HG03342 (cell line): ENCODE results near the gene RNF224.

Experiments
- ATAC-seq: cut with Tn5 transposase; IDR thresholded peaks from one replicate; pipeline ENCODE4 v1.9.1; 2021; ENCODE audit warnings: mild to moderate bottlenecking, moderate library complexity; ENCODE audit not compliant: unreplicated experiment

Gene RNF224

GRCh38 chr9:137213160-137214060 is 13.9 kb upstream of the RNF224 start:
- no peak for ATAC-seq

DNA sequence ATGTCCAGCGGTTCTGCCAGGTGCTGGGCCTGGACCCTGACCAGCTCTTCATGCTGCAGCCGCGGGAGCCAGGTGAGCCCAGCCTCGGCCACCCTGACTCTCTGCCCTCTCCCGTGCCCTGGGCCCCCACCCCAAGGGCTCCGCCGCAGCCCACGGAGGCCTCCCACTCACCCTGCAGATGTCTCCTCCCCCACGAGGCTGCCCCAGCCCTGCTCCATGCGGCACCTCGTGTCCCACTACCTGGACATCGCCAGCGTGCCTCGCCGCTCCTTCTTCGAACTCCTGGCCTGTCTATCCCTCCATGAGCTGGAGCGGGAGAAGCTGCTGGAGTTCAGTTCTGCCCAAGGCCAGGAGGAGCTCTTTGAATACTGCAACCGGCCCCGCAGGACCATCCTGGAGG is 12.7 kb upstream of the RNF224 start:
- ATAC-seq: no peak

DNA sequence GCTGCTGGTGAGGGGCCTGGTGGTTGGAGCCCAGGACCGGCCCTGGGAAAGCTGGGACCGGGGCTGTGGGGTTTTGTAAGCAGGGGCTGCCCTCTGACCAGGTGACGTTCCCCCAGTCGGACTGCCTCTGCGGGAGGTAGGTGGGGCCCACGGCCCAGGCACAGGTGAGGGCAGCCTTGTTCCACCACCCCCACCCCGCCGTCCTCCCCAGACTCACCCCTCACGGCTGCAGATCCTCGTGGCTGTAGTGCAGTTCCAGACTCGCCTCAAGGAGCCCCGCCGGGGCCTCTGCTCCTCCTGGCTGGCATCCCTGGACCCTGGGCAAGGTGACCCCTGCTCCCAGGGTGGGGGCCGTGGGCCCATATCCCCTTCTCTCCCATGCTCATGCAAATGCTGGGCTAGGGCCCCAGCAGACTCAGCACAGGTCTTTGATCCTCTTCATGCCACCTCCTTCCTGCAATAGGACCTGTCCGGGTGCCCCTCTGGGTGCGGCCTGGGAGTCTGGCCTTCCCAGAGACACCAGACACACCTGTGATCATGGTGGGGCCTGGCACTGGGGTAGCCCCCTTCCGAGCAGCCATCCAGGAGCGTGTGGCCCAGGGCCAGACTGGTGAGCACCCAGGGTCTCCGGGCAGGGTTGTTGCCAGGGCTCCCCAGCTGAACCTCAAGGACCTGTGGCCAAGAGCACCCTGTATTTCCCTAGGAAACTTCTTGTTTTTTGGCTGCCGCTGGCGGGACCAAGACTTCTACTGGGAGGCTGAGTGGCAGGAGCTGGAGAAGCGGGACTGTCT is 11.9 kb upstream of the RNF224 start:
- no peak for ATAC-seq

DNA sequence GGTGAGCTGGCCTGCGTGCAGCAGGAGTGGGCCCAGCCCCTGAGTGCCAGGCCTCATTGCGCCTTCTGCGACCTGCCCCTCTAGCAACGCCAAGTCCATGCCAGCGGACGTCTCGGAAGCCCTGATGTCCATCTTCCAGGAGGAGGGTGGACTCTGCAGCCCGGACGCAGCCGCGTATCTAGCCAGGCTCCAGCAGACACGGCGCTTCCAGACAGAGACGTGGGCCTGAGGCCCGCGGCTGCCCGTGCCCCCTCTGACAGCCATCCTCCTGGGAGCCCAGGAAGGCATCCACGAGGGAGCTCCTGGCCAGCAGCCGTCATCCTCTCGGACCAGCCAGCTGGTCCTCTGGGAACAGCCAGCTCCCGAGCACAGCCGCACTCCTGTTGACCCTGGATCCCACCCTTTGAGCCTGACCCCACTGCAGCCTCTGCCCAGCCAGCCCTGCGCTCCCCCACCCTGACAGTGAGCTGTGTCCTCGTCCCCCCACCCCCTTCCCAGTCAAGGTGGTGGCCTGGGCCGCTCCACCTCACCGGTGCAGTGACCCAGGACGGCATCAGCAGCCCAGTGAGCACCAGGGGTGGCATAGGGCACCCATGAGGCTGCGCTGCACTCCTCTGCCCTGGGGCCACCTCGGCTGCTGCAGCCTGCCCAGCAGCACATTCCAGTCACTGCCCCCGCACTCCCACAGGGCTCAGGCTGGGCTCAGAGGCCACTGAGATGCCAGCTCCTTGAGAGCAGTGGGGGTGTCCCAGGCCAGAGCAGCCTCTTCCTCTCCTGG is 10.9 kb upstream of the RNF224 start:
- no peak for ATAC-seq

DNA sequence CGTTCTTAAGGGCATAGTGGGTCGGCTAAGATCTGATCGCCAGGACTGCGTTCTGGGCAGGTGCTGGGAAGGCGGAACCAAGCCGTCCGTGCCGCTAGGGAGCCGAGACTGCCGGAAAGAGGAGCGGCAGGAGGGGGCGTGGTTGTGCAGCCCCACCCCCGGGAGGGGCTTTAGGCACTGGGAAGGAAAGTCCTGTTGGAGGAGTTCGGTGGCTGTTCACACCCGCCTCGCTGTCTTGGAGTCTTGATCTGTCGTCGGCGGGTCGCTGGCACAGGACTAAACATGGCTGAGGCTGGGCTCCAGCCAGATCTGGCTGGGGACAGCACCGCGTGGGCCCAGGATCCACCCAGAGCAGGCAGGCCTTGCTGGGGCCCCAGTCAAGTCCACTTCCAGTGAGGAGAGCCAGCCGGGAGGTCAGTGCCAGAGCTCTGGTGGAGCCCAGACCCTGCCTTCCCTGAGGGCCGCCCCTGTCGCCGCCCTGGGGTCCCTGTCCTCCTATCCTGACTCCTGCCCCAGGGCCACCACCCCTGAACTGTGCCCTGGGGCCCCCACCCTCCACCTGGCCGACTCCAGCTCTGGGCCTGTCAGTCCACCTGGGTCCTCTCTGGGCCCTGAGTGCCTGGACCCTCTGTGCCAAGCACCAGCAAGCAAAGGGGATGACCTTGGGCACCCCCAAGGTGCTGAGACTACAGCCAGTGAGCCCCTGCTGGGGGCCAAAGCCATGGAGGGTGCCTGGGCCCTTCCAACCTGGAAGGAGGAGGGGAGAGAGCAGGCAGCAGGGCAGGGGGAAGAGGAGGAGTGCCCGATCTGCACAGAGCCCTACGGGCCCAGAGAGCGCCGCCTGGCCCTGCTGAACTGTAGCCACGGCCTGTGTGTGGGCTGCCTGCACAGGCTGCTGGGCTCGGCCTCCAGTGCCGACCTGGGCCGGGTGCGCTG is 9.8 kb upstream of the RNF224 start:
- ATAC-seq: no peak

- ATAC-seq: no peak
These were observed 9.0 kb upstream of the RNF224 start for GRCh38 chr9:137218212-137218753.

- no peak for ATAC-seq
These were observed 8.5 kb upstream of the RNF224 start for GRCh38 chr9:137218754-137219271.

GRCh38 chr9:137219757-137220316 is 7.5 kb upstream of the RNF224 start:
- ATAC-seq: no peak

DNA sequence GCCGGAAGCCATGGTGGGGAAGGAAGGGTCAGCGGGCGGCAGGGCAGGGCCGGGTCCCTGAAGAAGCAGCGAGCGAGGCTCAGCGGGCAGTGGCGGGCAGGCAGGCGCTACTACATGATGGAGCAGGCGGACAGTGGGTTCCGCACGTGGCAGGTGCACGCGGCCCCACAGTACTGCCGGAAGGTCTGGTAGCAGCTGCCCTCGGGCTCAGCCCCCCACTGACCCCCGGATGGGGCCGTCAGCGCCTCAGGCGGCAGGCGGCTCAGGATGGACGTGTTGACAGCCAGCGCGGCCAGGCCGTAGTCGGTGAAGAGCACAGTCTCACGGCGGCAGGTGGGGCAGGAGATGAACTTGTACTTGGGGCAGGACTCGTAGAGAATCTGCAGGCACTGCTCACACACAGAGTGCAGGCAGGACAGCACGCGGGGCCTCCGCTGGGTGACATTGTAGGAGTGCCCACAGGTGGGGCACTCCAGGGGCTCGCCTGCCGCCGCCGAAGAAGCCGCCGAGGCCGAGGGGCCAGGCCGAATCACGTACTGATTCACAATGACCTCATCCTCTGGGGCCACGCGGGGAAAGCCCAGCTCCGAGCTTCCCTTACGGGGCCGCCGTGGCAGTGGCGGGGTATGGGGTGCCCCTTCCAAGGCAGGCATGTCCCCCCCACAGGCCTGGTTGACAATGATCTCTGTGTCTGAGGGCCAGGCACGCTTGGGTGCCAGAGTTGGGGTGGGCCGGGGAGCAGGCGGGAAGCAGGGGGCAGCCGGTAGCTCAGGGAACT is 6.8 kb upstream of the RNF224 start:
- ATAC-seq: no peak

DNA sequence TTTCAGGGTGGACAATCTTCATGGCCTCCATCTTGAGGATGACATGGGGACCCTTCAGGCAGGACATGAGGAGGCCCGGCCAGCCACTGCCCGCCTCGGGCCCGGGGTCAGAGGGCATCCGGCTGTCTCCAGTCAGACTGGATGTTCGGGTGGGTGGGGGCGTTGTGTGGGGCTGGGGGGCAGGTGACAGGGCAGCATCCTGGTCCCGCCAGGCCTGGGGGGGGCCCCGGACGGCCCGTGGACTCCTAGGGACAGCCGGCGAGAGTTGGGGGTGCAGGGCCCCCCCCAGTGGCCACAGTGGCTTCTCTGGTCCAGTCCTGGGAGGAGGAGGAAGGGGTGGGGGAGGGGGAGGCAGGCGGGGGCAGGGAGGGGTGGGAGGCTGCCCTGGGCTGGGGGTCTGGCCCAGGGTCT is 6.2 kb upstream of the RNF224 start:
- no peak for ATAC-seq

GRCh38 chr9:137221506-137222111 is 5.7 kb upstream of the RNF224 start:
- no peak for ATAC-seq

DNA sequence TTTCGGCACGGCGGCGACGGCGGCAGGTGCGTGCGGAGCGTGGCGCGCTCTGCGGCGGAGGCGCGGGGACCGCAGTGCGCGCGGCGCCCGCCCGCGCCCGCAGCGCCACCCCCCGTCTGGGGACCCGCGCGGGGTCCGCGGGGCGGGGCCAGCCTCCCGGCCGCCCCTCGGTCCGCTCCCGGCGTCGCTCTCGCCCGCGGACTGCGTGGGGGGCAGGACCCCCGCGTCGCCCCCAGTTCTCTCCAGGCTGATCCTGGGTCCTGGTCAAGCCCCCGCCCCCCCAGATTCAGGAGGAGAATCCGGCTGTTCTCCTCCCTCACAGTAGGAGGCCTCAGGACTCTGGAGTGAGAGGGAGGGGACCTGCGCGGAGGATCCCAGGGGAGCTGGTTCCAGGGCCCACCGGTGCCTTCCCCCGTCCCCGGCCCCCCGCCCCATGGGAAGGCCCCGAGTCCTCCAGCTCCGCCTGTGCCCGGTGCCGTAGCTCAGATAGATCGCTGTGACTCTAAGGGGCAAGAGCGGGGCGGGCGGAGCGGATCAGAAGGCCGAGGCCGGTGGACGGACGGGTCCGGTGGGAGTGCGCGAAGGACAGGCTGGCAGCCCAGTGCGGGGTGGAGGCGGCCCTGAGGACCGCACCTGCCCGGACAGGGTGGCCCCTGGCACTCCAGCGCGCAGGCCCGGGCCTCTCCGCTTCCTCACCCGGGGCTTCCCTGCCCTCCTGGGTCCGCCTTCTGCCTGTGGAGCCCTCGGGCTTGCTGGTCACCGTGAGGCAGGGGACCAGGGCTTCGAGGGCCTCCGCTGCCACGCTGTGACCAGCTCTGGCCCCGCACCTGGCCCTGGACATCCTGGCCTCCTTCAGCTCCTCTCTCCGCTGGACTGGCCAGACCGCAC is 4.9 kb upstream of the RNF224 start, which contains the start of gene RNF208:
Gene RNF208, minus strand, starts transcription at position 51 of the 888 bp plus-strand sequence. CDS start 1,028 bp downstream, outside the sequence.
- peak; percentile 3 for ATAC-seq

DNA sequence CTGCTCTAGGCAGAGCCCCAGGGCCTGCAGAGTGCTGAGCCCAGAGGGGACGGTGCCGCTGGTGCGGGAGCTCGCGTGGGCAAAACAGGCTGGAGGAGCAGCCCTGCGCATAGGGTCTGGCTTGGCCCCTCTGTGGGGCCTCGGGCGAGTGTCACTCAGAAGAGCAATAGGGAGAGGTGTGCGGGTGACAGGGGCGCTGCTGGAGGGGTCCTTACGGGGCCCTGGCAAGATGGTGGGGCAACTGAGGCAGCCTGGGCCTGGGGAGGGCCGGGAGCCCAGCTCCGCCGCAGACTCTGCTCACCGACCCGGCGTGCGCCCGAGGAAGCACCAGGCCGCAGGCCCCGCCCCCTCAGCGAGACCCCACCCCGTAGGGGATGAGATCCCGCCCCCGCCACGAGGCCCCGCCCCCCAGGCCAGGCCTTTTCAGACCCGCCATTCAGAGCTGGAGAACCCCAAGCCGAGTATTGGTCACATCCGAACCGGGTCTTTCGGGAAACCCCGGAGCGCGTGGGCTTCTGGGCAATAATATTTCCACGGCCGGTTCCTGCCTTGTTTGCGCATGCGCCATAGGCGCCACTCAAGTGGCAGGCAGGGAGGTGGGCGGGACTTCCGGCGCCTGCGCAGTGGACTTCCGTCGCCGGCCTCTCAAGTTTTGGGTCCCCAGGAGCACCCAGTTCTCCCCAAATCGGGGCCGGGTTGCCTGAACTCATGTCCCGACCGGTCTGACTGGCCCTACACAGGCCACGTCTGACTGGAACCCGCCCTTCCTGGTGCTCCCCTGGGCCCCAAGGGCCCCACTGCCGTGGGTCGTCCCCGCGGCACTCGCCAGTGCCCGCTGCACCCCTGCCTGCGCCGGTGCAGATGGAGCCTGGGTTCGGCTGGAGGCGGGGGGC is 4.0 kb upstream of the RNF224 start:
- ATAC-seq: peak; percentile 71

DNA sequence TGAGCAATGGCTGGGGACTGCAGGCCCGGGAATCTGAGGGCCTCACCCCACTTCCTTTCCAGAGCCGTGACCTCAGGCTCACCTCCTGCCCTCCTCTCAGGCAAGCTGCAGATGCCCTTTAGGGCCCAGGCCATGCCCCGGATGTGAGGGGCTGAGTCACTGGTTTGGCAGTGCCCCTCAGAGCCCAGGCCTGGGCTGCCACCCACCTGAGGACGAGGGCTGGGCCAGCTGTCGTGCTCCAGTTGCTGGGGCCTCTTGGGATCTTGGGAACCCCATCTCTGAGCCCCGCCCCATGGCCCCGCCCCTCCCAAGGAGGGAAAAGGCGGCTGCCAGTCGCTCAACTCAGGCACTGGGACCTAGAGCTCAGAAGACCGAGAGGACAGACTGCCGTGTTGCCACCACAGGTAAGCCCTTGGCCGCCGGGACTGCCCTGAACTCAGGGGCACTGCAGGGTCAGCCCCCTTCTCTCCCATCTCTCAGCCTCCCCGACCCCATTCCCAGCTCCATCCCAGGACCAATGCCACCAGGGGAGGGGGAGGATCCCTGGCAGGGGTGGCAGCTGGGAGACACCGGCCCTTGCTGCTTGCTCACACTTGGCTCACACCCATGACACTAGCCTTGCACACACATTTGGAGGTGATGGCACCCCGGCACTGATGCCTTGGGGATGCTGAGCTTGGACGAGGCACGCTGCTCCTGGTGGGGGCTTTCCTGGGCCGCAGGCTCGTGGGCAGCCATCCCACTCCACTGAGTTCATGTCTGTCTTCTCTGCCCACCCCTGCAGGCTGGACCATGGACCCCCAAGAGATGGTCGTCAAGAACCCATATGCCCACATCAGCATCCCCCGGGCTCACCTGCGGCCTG is 2.2 kb upstream of the RNF224 start, which contains the start of gene CYSRT1:
Gene CYSRT1, plus strand, starts transcription at position 345 of the 865 bp plus-strand sequence. Its CDS starts 448 bp downstream, at position 793.
- no peak for ATAC-seq
